K562 (cell line): ENCODE data around the gene SLC38A1. TPM values are rescaled to one million over a fixed set of nuclear protein-coding genes. Genes with fewer than 3 reads are reported as not detected.

Experiments used
- ZNF589 ChIP-seq: fragments of 200-800 bp; sonication (Bioruptor generic); IDR thresholded peaks from 2 replicates; pipeline ENCODE4 v1.6.1; 2016; ENCODE audit warnings: low read depth, missing genetic modification characterization, missing compliant biosample characterization
- polyA plus RNA-seq, 8 experiments: library from polyadenylated mRNA; depleted of rRNA in 4 of 8; stranded (reverse) in 5 of 8; unstranded in 3 of 8; fragments of >200 nt; fragmentation: Nextera tagmentation in 2 of 8; fragmentation: Illumina TruSeq in 1 of 8; extraction: Ambion mirVana in 2 of 8; extraction: Trizol in 1 of 8; gene quantifications; 2 replicates each; pipeline versions ENCODE4 v1.2.1 to v1.2.3, GENCODE V29; 2011 to 2014; ENCODE audit warnings: inconsistent platforms in 1 of 8, missing spikeins in 1 of 8
- total RNA-seq, 7 experiments: library from RNA; depleted of rRNA in 6 of 7; stranded (reverse); fragments of >200 nt in 6 of 7; fragmentation: Illumina TruSeq in 2 of 7; extraction: Trizol in 2 of 7; gene quantifications; 2 replicates each; pipeline versions ENCODE4 v1.2.1 to v1.2.3, GENCODE V29; 2011 to 2021; ENCODE audit warnings: low replicate concordance in 1 of 7
- TF ChIP-seq, protein P1 (sequence below): fragments of 250-450 bp; sonication (Bioruptor Pico); IDR thresholded peaks from 2 replicates; pipeline ENCODE4 v1.4.0; 2020

The SLC38A1 gene
- total and polyA plus RNA-seq, 9 of the 15 experiments (the other 6 are each of a cell fraction or from before 2014, with no cell fraction given), result 51.9 to 112 (median 75.0) TPM

DNA sequence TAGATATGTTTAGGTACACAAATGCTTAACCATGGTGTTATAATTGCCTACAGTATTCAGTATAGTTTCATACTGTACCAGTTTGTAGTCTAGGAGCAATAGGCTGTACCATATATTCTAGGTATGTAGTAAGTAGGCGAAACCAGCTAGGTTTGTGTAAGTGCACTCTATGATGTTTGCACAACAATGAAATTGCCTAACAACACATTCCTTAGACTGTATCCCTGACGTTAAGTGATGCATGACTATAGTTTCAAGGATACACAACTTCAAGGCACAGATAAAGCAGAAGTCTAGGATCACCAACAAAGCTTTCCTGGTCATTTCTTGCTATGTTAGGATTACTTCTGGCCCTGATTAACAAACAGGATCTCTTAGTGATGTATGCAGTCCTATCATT lies 135.1 kb downstream of the SLC38A1 start (continued):
- TF ChIP-seq, protein P1, sequence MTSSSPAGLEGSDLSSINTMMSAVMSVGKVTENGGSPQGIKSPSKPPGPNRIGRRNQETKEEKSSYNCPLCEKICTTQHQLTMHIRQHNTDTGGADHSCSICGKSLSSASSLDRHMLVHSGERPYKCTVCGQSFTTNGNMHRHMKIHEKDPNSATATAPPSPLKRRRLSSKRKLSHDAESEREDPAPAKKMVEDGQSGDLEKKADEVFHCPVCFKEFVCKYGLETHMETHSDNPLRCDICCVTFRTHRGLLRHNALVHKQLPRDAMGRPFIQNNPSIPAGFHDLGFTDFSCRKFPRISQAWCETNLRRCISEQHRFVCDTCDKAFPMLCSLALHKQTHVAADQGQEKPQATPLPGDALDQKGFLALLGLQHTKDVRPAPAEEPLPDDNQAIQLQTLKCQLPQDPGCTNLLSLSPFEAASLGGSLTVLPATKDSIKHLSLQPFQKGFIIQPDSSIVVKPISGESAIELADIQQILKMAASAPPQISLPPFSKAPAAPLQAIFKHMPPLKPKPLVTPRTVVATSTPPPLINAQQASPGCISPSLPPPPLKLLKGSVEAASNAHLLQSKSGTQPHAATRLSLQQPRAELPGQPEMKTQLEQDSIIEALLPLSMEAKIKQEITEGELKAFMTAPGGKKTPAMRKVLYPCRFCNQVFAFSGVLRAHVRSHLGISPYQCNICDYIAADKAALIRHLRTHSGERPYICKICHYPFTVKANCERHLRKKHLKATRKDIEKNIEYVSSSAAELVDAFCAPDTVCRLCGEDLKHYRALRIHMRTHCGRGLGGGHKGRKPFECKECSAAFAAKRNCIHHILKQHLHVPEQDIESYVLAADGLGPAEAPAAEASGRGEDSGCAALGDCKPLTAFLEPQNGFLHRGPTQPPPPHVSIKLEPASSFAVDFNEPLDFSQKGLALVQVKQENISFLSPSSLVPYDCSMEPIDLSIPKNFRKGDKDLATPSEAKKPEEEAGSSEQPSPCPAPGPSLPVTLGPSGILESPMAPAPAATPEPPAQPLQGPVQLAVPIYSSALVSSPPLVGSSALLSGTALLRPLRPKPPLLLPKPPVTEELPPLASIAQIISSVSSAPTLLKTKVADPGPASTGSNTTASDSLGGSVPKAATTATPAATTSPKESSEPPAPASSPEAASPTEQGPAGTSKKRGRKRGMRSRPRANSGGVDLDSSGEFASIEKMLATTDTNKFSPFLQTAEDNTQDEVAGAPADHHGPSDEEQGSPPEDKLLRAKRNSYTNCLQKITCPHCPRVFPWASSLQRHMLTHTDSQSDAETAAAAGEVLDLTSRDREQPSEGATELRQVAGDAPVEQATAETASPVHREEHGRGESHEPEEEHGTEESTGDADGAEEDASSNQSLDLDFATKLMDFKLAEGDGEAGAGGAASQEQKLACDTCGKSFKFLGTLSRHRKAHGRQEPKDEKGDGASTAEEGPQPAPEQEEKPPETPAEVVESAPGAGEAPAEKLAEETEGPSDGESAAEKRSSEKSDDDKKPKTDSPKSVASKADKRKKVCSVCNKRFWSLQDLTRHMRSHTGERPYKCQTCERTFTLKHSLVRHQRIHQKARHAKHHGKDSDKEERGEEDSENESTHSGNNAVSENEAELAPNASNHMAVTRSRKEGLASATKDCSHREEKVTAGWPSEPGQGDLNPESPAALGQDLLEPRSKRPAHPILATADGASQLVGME (CRISPR knock-in tag), result no peak
- TF ChIP-seq ZNF589 (CRISPR knock-in tag), result no peak

Other genes starting within 250 kb of the SLC38A1 start
- gene SLC38A2, start 103.7 kb upstream of the SLC38A1 start, total RNA-seq (2014; rRNA removed), result 176 and 194 TPM in 2 replicates
- 227 and 308 TPM in 2 replicates for gene SLC38A2, start 103.7 kb upstream of the SLC38A1 start, total RNA-seq (2014; rRNA removed; fragmentation: Illumina TruSeq; extraction: Trizol)
- gene SLC38A2, start 103.7 kb upstream of the SLC38A1 start, total RNA-seq (2015; rRNA removed; fragmentation: Illumina TruSeq; extraction: Trizol), result 106 and 114 TPM in 2 replicates
- gene SLC38A2, start 103.7 kb upstream of the SLC38A1 start, total RNA-seq (2021), result 249 and 292 TPM in 2 replicates
- gene SLC38A2, start 103.7 kb upstream of the SLC38A1 start, polyA plus RNA-seq (2011; rRNA removed), result 122 and 143 TPM in 2 replicates
- gene SLC38A2, start 103.7 kb upstream of the SLC38A1 start, polyA plus RNA-seq (2014; fragmentation: Illumina TruSeq; extraction: Trizol), result 180 and 209 TPM in 2 replicates
- 100 to 1,000 TPM in 1 of 2 experiments, 10 to 100 TPM in 1; 98.7 to 132 TPM for gene SLC38A2, start 103.7 kb upstream of the SLC38A1 start, polyA plus RNA-seq (2014; fragmentation: Nextera tagmentation; extraction: Ambion mirVana)
- gene SLC38A2, start 103.7 kb upstream of the SLC38A1 start, polyA plus RNA-seq (2014; rRNA removed), result 117 and 130 TPM in 2 replicates